NCI-H82 (cell line): ENCODE data around the gene GATAD2A.

Source experiments
- DNase-seq: peaks from one replicate; lab custom pipeline; 2025; lab: John Stamatoyannopoulos, UW

The GATAD2A gene

DNA sequence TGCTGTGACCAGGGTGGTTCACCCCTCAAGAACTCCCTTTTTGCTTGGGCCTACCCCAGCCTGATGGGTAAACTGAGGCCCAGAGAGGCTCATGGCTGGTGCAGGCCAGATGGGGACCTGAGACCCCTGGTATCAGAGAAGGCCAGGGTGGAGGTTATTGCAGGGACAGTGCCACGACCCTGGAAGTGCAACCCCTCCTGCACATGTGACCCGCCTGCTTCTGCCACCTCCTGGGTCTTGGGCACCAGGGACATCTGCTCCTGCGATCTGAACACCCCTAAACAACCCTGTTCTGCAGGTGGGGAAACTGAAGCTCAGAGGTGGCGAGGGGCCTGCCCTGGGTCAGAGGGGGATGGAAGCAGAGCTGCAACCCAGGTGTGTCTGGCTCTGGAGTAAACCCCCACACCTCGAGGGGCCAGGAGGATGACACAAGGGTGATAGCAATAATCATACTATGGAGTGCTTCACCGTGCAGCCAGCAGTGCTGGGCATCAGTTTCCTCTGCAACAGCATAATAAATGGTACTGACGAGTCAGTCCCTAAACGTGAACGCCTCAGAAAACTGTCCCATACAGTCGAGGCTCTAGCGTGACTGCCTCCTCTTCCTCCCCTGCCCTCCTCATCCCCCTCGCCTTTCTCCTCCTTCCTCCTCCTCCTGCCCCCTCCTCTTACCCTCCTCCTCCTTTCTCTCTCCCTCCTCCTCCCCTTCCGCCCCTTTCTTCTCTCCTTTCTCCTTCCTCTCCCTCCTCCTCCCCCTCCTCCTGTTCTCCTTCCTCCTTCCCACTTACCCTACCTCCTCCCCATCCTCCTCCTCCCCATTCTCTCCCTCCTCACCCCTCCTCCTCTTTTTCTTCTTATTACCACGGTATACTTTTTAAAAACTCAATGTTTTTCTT lies 127.6 kb downstream of the GATAD2A start:
- DNase-seq: no peak

DNA sequence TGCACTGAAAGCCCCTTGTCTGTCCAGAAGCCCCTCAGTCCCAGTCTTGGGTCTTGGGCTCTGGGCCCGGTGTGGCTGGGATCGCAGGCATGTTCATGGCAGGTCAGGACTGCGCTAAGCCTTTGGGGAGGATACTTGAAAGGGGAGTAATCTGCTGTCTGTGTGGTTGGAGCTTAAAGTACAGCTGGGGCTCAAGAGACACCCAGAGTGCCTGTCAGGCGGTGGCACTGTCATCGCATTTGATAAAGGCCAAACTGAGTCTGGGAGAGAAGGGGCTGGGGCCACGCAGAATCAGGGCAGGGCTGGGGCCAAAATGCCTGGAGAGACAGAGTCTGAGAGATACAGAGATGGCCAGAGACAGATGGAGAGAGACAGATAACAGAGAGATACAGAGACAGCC lies 128.4 kb downstream of the GATAD2A start:
- peak; percentile 88 for DNase-seq

DNA sequence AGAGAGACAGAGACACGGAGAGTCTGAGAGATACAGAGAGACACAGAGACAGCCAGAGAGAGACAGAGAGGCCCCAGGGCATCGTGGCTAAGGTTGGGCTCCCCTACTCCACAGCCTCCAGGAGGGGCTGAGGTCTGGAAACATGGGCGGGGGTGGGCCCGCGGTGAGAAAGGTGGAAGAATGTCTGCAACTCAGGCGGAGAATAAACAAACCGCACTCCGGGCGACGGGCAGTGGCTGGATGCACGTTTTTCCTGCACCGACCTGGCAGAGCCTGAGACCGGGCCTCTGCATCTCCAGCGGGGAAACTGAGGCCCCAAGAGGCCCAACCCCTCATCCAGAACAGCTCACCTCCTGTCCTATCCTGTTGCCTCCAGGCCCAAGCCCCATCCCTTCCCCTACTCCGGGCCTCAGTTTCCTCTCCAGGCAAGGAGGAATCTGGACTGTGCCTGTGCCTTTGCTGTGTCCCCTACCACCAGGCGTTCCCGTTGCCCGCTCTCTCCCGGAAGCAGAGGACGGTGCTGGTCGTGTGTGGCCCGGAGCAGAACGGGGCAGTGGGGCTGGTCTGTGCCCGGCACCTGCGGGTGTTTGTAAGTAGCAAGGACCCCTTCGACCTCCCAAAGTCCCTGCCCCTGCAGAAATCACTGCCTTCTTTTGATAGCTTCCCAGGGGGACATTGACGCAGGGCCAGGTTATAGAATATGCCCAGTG lies 129.2 kb downstream of the GATAD2A start:
- DNase-seq: no peak

DNA sequence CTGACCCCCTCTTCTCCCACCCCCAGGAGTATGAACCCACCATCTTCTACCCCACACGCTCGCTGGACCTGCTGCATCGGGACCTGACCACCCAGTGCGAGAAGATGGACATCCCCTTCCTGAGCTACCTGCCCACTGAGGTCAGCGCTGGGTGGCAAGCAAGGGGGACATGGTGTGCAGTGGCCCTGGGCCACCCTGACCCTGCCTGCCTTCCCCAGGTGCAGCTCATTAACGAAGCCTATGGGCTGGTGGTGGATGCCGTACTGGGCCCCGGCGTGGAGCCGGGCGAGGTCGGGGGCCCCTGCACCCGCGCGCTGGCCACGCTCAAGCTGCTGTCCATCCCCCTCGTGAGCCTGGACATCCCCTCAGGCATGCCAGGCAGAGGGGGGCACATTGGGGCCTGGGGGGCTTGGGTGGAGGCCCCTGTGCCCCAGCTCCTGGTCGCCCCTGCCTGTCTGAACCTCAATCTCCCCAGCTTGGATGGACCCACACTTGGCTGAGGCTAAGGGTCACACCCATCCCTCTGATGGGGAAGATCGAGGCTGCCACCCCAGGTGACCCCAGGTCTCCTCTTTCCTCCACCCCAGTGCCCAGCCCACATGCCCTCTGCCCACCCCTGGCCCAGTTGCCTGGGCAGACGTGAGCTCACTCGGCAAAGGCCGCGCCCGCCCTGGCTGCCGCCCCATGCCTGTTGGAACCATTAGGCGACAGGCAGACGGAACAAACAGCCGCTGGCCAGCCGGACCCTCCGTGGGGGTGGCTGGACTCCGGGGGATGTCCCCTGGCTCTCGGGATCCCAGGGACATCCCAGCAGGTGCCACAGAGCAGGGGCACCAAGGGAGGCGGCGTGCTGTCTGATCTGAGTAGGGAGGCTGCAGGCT lies 130.1 kb downstream of the GATAD2A start:
- no peak for DNase-seq

DNA sequence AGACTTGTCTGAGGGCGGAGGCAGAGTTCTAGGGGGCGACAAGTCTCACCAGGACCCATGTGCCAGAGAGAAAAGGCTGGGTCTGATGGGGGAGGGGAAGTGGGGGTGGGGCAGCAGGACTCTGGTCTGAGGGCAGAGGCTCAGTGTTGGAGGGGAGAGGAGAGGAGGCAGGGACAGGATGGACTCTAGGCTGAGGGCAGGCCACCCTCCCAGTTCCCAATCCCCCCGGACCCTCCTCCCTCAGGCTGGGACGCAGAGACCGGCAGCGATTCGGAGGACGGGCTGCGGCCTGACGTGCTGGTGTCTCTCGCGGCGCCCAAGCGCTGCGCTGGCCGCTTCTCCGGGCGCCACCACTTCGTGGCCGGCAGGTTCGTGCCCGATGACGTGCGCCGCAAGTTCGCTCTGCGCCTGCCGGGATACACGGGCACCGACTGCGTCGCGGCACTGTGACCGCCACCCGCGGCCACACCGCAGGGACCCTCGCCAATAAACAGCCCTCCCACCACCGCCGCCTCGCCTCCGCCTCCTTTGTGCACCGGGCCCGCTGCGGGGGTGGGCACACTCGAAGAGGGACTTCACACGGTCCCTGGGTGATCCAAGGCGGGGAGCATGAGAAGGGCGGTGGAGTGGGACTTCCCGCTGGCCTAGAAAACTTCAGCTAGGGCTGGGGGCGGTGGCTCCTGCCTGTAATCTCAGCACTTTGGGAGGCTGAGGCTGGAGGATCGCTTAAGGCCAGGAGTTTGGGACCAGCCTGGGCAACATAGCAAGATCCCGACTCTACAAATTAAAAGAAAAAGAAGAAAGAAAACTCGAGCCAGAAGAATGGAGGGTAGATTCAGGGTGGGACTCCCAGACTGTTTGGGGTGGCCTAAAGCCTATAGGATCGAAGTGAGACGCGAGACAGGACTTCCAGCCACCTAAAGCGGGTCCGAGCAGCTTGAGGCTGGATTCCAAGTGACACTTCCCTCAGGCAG lies 131.9 kb downstream of the GATAD2A start:
- DNase-seq: peak; percentile 42

DNA sequence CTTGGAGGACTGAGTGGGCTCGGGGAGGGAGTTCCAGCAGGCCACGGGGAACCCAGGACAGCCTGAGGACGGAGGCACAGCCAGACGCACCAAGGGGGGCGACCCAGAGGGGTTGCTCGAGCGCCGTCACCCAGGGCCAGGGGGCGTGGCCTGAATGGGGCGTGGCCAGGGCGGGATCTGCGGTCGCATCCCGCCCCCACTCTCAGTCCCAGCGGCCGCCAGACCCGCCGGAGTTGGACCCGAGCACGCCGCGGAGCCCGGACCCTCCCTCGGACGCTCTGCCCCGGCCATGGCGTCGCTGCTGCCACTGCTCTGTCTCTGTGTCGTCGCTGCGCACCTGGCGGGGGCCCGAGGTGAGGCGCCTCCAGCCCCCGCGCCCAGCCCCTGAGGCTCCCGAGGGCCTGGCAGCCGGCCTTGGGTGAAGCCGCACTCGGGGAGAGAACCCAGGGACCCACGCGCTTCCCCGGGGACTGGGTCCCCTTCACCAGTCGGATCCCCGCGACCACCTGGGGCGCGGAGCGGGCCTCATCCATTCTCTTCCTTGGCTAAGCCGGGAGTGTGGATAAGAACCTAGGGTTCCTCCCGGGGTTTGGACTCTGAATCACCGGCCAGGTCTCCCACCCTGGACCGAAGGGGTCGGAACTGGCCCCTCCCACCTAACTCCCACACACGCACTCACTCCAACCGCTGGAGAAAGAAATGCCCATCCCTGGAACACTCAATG lies 132.7 kb downstream of the GATAD2A start, which contains the start of gene CILP2:
CILP2 (plus strand) TSS at position 205 of the 724 bp plus-strand sequence; CDS start at position 290, 85 bp downstream.
- peak; percentile 90 for DNase-seq

DNA sequence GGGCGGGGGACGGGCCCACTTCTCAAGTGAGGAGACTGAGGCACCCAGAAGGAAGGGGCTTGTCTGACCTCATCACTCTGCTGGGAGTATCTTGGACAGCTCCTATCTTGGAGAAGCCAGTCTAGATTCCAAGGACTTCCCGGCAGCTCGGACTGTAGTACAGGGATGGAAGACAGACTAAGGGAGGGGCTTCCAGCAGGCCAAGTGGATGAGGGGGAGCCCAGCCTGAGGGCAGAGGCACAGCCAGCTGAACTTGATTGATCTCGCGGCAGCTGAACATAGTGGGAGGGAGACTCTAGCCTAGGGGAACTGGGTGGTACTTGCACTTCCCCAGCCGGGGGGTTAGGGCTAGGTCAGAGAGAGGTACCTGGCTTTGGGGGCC lies 133.3 kb downstream of the GATAD2A start:
- DNase-seq: peak; percentile 55

DNA sequence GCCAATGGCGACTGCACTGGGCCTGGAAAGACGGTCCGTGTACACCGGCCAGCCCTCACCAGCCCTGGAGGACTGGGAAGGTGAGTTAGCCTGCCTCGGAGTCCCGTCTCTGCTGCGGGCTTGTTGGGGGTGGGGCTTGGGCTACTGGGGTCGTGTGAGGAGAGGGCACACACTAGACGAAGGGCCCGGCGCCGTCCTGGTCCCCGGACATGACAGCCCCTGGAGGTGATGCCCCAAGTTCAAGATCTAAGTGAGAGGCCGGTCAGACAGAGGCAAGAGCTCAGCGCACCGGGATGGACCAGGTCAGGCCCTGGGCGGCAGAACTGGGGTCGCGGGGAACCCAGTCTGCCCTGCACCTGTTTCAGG lies 134.2 kb downstream of the GATAD2A start:
- DNase-seq: no peak

DNA sequence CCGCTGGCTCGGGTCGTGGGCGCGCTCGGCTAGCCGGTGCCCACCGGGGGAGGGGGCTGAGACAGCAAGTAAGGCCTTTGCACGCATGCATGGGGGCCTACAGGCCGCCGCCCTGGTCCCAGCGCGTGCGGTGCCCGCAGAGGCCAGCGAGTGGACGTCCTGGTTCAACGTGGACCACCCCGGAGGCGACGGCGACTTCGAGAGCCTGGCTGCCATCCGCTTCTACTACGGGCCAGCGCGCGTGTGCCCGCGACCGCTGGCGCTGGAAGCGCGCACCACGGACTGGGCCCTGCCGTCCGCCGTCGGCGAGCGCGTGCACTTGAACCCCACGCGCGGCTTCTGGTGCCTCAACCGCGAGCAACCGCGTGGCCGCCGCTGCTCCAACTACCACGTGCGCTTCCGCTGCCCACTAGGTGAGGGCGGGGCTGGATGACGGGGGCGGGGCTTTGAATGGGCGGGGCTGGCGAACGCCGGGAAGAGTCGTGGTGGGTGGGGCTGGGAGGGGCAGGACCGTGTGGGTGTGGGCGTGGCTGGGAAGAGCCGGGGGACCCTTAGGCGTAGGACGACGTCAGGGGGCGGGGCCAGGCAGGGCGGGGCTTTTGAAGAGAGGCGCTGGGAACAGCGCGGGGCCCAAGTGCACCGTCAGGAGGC lies 134.7 kb downstream of the GATAD2A start:
- DNase-seq: peak; percentile 89

DNA sequence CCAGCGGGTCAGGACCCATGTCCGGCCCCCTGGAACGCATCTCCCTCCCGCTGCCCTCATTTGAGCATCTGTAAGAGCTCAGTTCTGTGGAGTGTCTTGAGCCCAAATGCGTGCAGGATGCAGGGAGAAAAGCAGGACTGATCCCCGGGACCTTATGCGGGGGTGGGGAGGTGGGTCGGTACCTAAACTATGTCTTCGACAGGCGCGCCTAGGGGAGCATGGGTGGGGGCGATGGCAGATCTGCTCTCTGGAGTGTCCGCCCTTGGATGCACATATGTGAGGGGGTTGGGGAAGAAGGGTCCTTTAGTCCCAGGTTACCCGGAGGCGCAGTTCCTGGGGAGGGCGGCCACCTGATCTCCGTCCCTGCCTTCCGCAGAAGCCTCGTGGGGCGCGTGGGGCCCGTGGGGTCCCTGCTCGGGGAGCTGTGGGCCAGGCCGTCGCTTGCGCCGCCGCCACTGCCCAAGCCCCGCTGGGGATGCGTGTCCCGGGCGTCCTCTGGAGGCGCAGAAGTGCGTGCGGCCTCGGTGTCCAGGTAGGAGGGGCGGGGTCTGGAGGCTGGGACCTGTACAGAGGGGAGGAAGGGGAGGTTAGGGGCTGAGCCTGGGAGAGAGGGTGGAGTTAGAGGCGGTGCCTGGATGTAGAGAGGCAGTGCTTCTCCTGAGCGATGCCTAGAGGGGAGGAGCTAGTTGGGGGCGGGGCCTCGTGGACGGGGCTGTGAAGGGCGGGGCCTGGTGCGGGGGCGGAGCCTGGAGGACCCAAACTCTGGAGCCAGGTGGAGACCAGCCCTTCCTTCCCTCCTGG lies 135.4 kb downstream of the GATAD2A start:
- DNase-seq: peak; percentile 89

DNA sequence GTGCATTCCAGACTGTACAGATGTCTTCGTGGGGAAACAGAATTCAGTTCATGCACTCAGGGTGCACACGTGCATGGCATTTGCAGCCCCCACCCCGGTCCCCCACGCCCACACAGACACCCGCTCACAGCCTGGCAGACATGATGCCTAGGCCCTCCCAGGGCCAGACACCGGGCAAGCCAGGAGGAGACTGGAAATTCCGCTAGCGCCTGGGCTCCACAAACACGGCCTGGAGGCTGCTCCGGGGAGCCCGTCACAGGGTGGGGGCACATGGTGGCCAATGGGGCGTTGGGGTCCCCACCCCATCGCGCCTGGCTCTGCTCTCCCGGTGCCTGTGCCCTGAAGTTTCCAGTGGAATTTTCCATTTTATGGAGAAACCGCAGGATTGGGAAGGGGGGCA lies 136.1 kb downstream of the GATAD2A start:
- no peak for DNase-seq

DNA sequence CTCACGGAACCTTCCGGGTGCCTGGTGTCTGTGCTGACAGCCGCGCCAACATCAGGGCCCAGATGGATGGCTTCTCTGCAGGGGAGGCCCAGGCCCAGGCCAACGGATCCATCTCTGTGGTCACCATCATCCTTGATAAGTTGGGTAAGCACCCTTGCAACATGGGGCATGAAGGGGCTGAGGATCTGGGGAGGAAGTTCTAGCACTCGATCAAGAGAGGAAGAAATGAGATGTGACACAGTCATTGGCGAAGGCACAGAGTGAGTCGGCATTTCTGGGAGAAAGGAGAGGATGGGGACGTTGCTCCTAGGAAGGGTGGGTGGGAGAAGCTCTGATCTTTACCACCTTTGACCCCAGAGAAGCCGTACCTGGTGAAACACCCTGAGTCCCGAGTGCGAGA lies 137.0 kb downstream of the GATAD2A start:
- DNase-seq: no peak

DNA sequence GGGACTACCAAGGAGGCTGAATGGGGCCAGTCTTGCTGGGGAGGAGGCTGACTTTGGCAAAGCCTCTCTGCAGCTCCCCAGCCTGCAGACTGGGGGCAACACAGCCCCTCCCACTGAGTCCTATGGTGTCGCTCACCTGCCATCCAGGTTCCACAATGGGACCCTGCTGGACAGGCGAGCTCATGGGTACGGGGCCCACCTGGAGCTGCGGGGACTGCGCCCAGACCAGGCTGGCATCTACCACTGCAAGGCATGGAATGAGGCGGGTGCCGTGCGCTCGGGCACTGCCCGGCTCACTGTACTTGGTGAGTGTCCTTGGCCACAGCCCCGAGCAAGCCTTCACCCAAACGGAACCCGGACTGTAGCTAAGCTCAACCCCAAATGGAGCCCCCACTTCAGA lies 137.6 kb downstream of the GATAD2A start:
- no peak for DNase-seq

DNA sequence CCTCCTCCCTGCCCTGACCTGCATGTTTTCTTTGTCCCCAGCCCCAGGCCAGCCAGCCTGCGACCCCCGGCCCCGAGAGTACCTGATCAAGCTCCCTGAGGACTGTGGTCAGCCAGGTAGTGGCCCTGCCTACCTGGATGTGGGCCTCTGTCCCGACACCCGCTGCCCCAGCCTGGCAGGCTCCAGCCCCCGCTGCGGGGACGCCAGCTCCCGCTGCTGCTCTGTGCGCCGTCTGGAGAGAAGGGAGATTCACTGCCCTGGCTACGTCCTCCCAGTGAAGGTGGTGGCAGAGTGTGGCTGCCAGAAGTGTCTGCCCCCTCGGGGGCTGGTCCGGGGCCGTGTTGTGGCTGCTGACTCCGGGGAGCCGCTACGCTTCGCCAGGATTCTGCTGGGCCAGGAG lies 138.2 kb downstream of the GATAD2A start:
- no peak for DNase-seq

DNA sequence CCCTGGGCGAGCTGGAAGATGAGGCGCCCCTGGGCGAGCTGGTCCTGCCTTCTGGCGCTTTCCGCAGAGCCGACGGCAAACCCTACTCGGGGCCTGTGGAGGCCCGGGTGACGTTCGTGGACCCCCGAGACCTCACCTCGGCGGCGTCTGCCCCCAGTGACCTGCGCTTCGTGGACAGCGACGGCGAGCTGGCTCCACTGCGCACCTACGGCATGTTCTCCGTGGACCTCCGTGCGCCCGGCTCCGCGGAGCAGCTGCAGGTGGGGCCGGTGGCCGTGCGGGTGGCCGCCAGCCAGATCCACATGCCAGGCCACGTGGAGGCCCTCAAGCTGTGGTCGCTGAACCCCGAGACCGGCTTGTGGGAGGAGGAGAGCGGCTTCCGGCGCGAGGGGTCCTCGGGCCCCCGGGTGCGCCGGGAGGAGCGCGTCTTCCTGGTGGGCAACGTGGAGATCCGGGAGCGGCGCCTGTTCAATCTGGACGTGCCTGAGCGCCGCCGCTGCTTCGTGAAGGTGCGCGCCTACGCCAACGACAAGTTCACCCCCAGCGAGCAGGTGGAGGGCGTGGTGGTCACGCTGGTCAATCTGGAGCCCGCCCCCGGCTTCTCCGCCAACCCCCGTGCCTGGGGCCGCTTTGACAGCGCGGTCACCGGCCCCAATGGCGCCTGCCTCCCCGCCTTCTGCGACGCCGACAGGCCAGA lies 138.9 kb downstream of the GATAD2A start:
- DNase-seq: no peak

DNA sequence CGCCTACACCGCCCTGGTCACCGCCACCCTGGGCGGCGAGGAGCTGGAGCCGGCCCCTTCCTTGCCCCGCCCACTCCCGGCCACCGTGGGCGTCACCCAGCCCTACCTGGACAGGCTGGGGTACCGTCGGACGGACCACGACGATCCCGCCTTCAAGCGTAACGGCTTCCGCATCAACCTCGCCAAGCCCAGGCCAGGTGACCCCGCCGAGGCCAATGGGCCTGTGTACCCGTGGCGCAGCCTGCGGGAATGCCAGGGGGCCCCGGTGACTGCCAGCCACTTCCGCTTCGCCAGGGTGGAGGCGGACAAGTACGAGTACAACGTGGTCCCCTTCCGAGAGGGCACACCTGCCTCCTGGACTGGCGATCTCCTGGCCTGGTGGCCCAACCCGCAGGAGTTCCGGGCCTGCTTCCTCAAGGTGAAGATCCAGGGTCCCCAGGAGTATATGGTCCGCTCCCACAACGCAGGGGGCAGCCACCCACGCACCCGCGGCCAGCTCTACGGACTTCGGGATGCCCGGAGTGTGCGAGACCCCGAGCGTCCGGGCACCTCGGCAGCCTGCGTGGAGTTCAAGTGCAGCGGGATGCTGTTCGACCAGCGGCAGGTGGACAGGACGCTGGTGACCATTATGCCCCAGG lies 139.6 kb downstream of the GATAD2A start:
- DNase-seq: no peak

DNA sequence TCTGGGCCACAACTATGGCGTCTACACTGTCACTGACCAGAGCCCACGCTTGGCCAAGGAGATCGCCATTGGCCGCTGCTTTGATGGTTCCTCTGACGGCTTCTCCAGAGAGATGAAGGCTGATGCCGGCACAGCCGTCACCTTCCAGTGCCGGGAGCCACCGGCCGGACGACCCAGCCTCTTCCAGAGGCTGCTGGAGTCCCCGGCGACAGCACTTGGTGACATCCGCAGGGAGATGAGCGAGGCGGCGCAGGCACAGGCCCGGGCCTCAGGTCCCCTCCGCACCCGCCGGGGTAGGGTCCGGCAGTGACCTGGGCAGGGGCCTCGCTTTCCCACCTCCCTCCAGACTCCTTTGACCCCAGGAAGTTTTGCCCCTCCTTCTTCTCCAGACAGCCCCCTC lies 140.2 kb downstream of the GATAD2A start:
- DNase-seq: no peak

DNA sequence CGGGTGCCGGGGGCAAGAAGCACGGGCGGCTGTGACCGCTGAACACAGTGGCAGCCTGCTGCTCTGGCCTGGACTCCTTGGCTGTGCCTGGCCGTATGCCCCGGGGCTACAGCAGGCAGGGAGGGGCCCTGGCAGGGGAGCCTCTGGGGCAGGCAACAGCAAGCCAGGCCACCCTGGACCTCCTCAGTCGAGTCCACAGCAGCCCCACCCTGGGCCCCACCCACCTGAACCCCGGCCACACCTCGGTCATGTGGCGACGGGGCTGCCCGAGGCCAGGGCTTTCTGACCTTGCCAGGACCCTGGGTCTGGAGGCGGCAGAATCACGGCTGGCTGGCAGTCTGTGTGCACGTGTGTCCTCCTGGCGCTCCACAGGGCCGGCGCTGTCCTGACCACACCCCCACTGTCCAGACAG lies 141.3 kb downstream of the GATAD2A start:
- no peak for DNase-seq
